Stimulated activated CD4-positive, alpha-beta T cell treated with anti-CD3 and anti-CD28 coated beads, Interleukin-1b, Interleukin-23, amount 100 ng/mL, for 48 hours (primary cell): ENCODE data around the gene ZNF714.
"Not testable (repeated sequence)": the region's sequence is repeated elsewhere in the genome, so short reads cannot be mapped to it uniquely, and the experiment has no call there.

ENCODE experiments used
- DNase-seq: peaks from one replicate; pipeline ENCODE4 v3.0.0-alpha.2; 2020

ZNF714 gene

DNA sequence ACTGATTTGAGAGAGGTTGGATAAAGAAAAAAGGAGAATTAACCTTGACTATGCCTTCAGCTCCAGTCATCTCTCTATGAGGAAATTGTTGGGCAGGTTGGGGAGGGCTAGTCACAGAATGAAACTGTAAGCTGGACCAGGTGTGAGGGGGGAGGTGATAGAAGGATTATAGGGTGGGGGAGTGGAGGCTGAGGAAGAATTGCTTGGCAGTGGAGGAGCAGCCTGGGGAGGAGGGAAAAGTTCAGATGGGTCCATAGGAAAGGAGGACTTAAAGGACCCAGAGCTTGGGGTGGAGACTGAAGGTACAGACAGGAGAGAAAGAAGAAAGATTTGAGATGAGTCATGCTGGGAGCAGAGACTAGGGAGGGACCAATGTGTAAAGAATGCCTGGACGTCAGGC, 51.6 kb downstream of the ZNF714 start:
- no peak for DNase-seq

- no peak for DNase-seq
These were observed 52.9 kb downstream of the ZNF714 start for GRCh38 chr19:21134934-21135366.

DNA sequence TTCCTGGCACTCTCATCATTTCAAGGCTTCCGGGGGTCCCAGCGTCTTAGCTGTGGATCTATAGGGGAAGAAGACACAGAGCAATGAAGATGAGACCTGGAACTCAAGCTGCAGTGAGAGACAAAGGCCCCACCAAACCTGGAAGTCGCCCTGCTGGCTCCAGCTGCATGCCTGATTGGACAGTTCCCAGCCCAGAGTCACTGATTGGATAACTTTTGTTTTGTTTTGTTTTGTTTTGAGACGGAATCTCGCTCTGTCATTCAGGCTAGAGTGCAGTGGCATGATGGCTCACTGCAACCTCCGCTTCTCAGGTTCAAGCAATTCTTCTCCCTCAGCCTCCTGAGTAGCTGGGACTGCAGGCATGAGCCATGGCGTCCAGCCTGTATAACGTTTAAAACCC, 53.4 kb downstream of the ZNF714 start:
- DNase-seq, result no peak

DNA sequence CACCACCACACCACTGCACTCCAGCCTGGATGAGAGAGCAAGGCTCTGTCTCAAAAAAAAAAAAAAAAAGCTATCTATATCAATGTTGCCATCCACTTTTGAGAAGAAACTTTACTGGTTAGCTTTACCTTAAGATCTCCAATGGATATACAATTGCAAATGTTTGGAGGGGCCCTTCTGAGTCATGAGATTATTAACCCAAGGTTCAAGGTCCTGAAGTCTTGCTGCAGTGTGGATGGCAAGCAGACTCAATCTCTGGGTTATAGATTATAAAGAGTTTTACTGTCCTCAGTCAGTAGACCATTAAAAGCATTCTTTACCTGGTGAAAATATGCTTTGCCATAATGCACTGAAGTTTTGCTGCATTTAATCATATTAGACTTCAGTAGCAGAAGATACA, 56.1 kb downstream of the ZNF714 start:
- DNase-seq, result no peak

DNA sequence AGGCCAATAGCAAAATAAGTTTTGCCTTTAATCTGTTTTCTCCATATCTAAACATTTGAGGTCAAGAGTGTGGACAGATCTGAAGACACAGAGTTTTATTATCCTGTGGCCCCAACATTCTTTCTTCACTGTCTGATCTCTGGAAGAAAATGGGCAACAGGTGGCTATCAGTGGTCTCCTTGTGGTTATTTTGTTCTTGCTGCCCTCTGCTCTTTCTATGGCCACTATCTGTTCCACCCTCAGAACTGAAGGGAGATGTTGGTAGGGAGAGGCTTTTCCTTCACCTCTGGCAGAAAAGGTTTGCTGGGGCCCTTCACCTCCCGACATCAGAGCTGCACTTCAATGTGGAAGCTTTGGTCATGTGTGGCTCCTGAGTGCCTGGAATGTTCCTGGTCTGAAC, 59.0 kb downstream of the ZNF714 start:
- not testable (repeated sequence) for DNase-seq

GRCh38 chr19:21141787-21142464, 59.9 kb downstream of the ZNF714 start, which contains the start of gene ZNF431:
ZNF431 (plus strand) TSS chr19:21142040; CDS start chr19:21142184, 144 bp downstream.
- peak; percentile 91 for DNase-seq

- DNase-seq, result no peak
These were observed 61.4 kb downstream of the ZNF714 start for GRCh38 chr19:21143428-21143827.

GRCh38 chr19:21143854-21144253, 61.9 kb downstream of the ZNF714 start:
- DNase-seq, result no peak

GRCh38 chr19:21147540-21147939, 65.5 kb downstream of the ZNF714 start:
- DNase-seq, result no peak

DNA sequence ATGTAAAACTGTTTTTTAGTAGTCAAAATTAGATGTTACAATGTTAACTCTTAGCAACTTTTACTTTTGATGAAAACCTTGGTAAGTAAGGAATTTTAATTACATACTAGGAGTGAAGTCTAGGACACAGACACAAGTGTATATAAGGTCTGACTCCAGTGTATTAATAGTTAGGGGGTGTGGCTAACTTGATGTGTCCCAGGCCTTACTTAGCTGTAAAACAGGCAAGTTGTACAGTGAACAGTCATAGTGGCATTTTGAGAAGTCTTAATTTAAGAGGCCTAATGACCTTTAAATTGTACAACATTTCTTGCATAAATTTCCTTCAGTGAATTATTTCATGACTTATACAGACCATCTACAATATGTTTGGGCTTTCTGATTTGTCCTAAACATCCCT, 66.7 kb downstream of the ZNF714 start:
- DNase-seq, result no peak

DNA sequence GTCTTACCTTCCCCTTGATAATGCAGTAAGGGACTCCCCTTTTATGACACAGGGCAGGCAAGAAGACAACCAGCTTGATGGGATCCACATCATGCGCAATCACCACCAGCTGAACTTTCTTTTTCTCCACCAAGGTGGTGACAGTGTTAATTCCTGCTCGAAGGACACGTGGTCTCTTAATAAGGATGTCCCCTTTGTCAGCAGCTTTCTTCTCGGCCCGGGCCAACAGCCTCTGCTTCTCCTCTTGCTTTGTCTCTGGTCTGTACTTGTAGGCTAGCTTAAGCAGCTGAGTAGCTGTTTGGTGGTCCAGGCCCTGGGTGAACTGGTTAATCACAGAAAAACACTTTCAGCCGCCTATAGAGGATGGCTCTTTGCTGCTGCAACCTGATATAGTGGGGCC, 67.9 kb downstream of the ZNF714 start:
- DNase-seq, result no peak

DNA sequence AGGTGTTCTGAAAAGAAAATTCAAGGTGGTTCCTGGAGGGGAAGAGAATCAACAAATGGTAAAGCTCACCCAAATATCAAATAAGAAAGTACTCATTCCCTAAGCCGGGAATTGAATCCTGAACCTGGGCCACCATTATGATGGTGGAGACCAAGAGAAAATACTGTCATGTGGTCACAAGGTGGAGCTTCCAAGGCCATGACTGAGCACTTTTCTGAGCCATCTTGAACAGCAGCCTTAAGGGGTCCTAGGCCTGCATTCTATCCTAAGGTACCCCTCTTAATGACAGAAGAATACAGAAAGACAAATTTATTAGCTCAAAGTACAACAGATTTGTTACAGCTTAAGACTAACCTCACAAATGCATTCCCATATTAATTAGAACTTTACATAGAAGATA, 69.5 kb downstream of the ZNF714 start:
- DNase-seq, result no peak

DNA sequence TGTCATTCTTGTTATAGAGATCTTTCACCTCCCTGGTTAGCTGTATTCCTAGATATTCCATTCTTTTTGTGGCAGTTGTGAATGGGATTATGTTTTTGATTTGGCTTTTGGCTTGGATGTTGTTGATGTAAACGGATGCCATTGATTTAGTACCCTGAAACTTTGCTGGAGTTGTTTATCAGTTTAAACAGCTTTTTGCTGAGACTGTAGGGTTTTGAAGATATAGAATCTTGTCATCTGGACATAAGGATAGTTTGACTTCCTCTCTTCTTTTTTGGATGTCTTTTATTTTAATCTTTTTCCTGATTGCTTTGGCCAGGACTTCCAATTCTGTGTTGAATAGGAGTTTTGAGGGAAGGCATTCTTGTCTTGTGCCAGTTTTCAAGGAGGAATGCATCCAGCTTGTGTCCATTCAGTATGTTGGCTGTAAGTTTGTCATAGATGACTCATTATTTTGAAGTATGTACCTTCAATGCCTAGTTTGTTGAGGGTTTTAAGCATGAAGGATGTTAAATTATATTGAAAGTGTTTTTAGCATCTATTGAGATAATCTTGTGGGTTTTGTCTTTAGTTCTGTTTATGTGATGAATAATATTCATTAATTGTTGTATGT, 76.6 kb downstream of the ZNF714 start:
- DNase-seq, result no peak

DNA sequence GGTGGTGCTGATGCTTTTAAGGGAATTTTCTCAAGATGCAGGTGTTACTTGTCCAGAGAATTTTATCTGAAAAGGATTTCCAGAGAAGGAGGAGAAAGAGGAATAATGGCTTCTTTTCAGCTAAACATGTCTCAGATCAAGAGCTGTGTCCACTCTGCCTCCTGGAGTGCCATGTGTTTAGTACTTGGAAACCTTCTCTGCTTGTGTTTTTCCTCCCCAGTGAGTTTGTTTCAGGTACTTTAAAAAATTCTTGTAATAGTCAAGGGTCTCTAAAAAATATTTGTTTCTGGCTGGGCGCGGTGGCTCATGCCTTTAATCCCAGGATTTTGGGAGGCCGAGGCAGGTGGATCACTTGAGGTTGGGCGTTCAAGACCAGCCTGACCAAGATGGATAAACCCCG, 82.5 kb downstream of the ZNF714 start:
- DNase-seq, result no peak

- no peak for DNase-seq
These were observed 84.4 kb downstream of the ZNF714 start for GRCh38 chr19:21166436-21166835.
